H9 (cell line): ENCODE data around the gene TTC6. TPM values are rescaled to one million over a fixed set of nuclear protein-coding genes. Genes with fewer than 3 reads are reported as not detected.
A peak's percentile ranks its signal among the peaks of the same experiment; 100 is the strongest.

Experiments
- DNase-seq: peaks from one replicate; pipeline ENCODE4 v3.0.0-alpha.2; 2017
- H2AFZ ChIP-seq: one replicate; pipeline ENCODE4 v1.6.1; 2013; ENCODE audit warnings: mild to moderate bottlenecking, low read length, control low read depth, moderate library complexity
- H2AK5ac ChIP-seq: 2 replicates; pipeline ENCODE4 v1.6.1; 2013; ENCODE audit warnings: low read length, control low read depth, mixed read lengths; ENCODE audit not compliant: insufficient read length
- H2BK120ac ChIP-seq: one replicate; pipeline ENCODE4 v1.6.1; 2013; ENCODE audit warnings: low read depth, mild to moderate bottlenecking, low read length, control low read depth, inconsistent platforms; ENCODE audit not compliant: poor library complexity, severe bottlenecking
- H2BK12ac ChIP-seq: 2 replicates; pipeline ENCODE4 v1.6.1; 2013; ENCODE audit warnings: low read length, control low read depth, mixed read lengths, low read depth; ENCODE audit not compliant: insufficient read length
- H2BK15ac ChIP-seq: 2 replicates; pipeline ENCODE4 v1.6.1; 2013; ENCODE audit warnings: low read depth, low read length, control low read depth
- H2BK20ac ChIP-seq: one replicate; pipeline ENCODE4 v1.6.1; 2013; ENCODE audit warnings: low read depth, mild to moderate bottlenecking, low read length, control low read depth, inconsistent platforms; ENCODE audit not compliant: poor library complexity, severe bottlenecking
- H2BK5ac ChIP-seq: 2 replicates; pipeline ENCODE4 v1.6.1; 2013; ENCODE audit warnings: low read length, control low read depth, mixed read lengths; ENCODE audit not compliant: insufficient read length
- H3K14ac ChIP-seq: 2 replicates; pipeline ENCODE4 v1.6.1; 2013; ENCODE audit warnings: low read length, control low read depth; ENCODE audit not compliant: insufficient read depth
- H3K18ac ChIP-seq: 2 replicates; pipeline ENCODE4 v1.6.1; 2013; ENCODE audit warnings: low read depth, mild to moderate bottlenecking, mixed read lengths, low read length, control low read depth; ENCODE audit not compliant: insufficient read length
- H3K23ac ChIP-seq: 2 replicates; pipeline ENCODE4 v1.6.1; 2013; ENCODE audit warnings: low read length, control low read depth, mixed read lengths, low read depth; ENCODE audit not compliant: insufficient read length
- H3K23me2 ChIP-seq: 2 replicates; pipeline ENCODE4 v1.6.1; 2013; ENCODE audit warnings: low read depth, mild to moderate bottlenecking, mixed read lengths, low read length, control low read depth; ENCODE audit not compliant: insufficient read length, poor library complexity, severe bottlenecking
- H3K27ac ChIP-seq: 2 replicates; pipeline ENCODE4 v1.5.1; 2013; ENCODE audit warnings: low read length, control low read depth, mixed read lengths, low read depth; ENCODE audit not compliant: insufficient read length
- H3K27me3 ChIP-seq: 2 replicates; pipeline ENCODE4 v1.6.1; 2013; ENCODE audit warnings: low read length, control low read depth, inconsistent platforms; ENCODE audit not compliant: insufficient read depth
- H3K4ac ChIP-seq: 2 replicates; pipeline ENCODE4 v1.6.1; 2013; ENCODE audit warnings: low read depth, mild to moderate bottlenecking, control low read depth, inconsistent platforms, low read length, moderate library complexity
- H3K4me1 ChIP-seq: 2 replicates; pipeline ENCODE4 v1.6.1; 2013; ENCODE audit warnings: low read length, control low read depth, inconsistent platforms; ENCODE audit not compliant: insufficient read depth
- H3K4me2 ChIP-seq: 2 replicates; pipeline ENCODE4 v1.6.1; 2013; ENCODE audit warnings: low read length, control low read depth, mixed read lengths; ENCODE audit not compliant: insufficient read length, insufficient read depth
- H3K56ac ChIP-seq: 2 replicates; pipeline ENCODE4 v1.6.1; 2013; ENCODE audit warnings: low read depth, mild to moderate bottlenecking, mixed read lengths, low read length, control low read depth; ENCODE audit not compliant: insufficient read length
- H3K79me1 ChIP-seq: 2 replicates; pipeline ENCODE4 v1.6.1; 2013; ENCODE audit warnings: low read depth, mild to moderate bottlenecking, moderate library complexity, low read length, control low read depth, inconsistent platforms; ENCODE audit not compliant: insufficient read depth, poor library complexity, severe bottlenecking
- H3K79me2 ChIP-seq: 2 replicates; pipeline ENCODE4 v1.6.1; 2013; ENCODE audit warnings: low read length, control low read depth, inconsistent platforms; ENCODE audit not compliant: insufficient read depth
- H3K9ac ChIP-seq: 2 replicates; pipeline ENCODE4 v1.6.1; 2013; ENCODE audit warnings: low read length, control low read depth, mixed read lengths; ENCODE audit not compliant: insufficient read length; ENCODE audit errors: extremely low read depth
- H3K9me3 ChIP-seq: one replicate; pipeline ENCODE4 v1.6.1; 2013; ENCODE audit warnings: low read depth, low read length, inconsistent platforms; ENCODE audit not compliant: control insufficient read depth
- H3T11ph ChIP-seq: one replicate; pipeline ENCODE4 v1.6.1; 2013; ENCODE audit warnings: mild to moderate bottlenecking, low read length, control low read depth, inconsistent platforms
- H4K20me1 ChIP-seq: one replicate; pipeline ENCODE4 v1.6.1; 2013; ENCODE audit not compliant: control insufficient read depth, insufficient read length, insufficient read depth
- H4K5ac ChIP-seq: 2 replicates; pipeline ENCODE4 v1.6.1; 2013; ENCODE audit warnings: low read depth, mild to moderate bottlenecking, mixed read lengths, low read length, control low read depth; ENCODE audit not compliant: insufficient read length
- H4K8ac ChIP-seq: replicated peaks from 2 replicates; pipeline ENCODE4 v1.6.1; 2013; ENCODE audit warnings: low read length, control low read depth, mixed read lengths, low read depth; ENCODE audit not compliant: insufficient read length
- H4K91ac ChIP-seq: 2 replicates; pipeline ENCODE4 v1.6.1; 2013; ENCODE audit warnings: low read depth, mild to moderate bottlenecking, moderate library complexity, mixed read lengths, low read length, control low read depth; ENCODE audit not compliant: insufficient read length
- H3K27ac Mint-ChIP-seq, 3 experiments: 2 replicates in 2 of 3; 3 replicates in 1 of 3; pipeline ENCODE4 v1.8.0; 2020 to 2021; ENCODE audit warnings: mixed read lengths in 3 of 3, mild to moderate bottlenecking in 1 of 3, moderate library complexity in 1 of 3
- H3K27me3 Mint-ChIP-seq: 2 replicates; pipeline ENCODE4 v1.8.0; 2021; ENCODE audit warnings: low read depth, mild to moderate bottlenecking, moderate library complexity, mixed read lengths
- H3K36me3 Mint-ChIP-seq, 3 experiments: 2 replicates in 2 of 3; 3 replicates in 1 of 3; pipeline ENCODE4 v1.8.0; 2020 to 2021; ENCODE audit warnings: low read depth in 3 of 3, mixed read lengths in 3 of 3; ENCODE audit not compliant: insufficient read depth in 1 of 3
- H3K4me1 Mint-ChIP-seq, 2 experiments: 2 replicates each; pipeline ENCODE4 v1.8.0; 2020; ENCODE audit warnings: mixed read lengths in 2 of 2
- H3K4me3 Mint-ChIP-seq, 2 experiments: 2 replicates in 1 of 2; 3 replicates in 1 of 2; pipeline ENCODE4 v1.8.0; 2020 to 2021; ENCODE audit warnings: mild to moderate bottlenecking in 2 of 2, mixed read lengths in 2 of 2, moderate library complexity in 1 of 2
- H3K9me3 Mint-ChIP-seq, 2 experiments: 2 replicates in 1 of 2; 3 replicates in 1 of 2; pipeline ENCODE4 v1.8.0; 2020; ENCODE audit warnings: mild to moderate bottlenecking in 2 of 2, mixed read lengths in 2 of 2, moderate library complexity in 1 of 2
- CTCF ChIP-seq: fragments of 200-600 bp; sonication (generic); conservative IDR thresholded peaks from 3 replicates; pipeline ENCODE4 v1.8.0; 2021; ENCODE audit warnings: antibody characterized with exemption, mild to moderate bottlenecking
- WGBS: extraction: QIAGEN DNeasy Blood & Tissue Kit; methylation state at CpG from one replicate; pipeline ENCODE4 v1.1.7; 2013; ENCODE audit warnings: missing lambda C conversion rate, low lambda C conversion rate, mixed read lengths; ENCODE audit not compliant: insufficient read length; ENCODE audit errors: extremely low coverage; 5-methylcytosine and 5-hydroxymethylcytosine counted together
- total RNA-seq: library from RNA; stranded (reverse); gene quantifications from 2 replicates; pipeline ENCODE4 v1.2.1, GENCODE V29; 2021

TTC6 gene
- total RNA-seq, 1 experiment from 2014 or later = 0.24 TPM

- WGBS = no CpG with 5 or more reads among the region's 58 CpGs
- H3K36me3 Mint-ChIP-seq = no peaks in the 10 kb centered on the region; a peak in 3 of 7 replicates
- Histone ChIP-seq H4K8ac (no peak overlapping the region), H4K20me1 (peaks cover 2% of the 10 kb centered on the region), H3K9me3 (no peaks in the 10 kb centered on the region), H3K23ac (no peak overlapping the region), H2BK15ac (no peak overlapping the region), H3K4me1 (peaks cover 3% of the 10 kb centered on the region; the same call in 1 of the 2 replicates), H4K5ac (no peak overlapping the region), H3K23me2 (peaks cover 10% of the 10 kb centered on the region), H2BK5ac (no peak overlapping the region), H2BK120ac (no peak overlapping the region), H3K27ac (no peak overlapping the region), H3K79me1 (no peaks in the 10 kb centered on the region), H4K91ac (no peak overlapping the region), H3K79me2 (no peaks in the 10 kb centered on the region), H3K4me2 (peak overlapping the region; percentile 47), H3K18ac (no peak overlapping the region), H2AFZ (no peak overlapping the region), H3K27me3 (peaks cover 72% of the 10 kb centered on the region), H2BK12ac (no peak overlapping the region), H3K14ac (no peak overlapping the region), H2AK5ac (no peak overlapping the region), H3T11ph (no peak overlapping the region), H3K9ac (no peak overlapping the region), H2BK20ac (no peak overlapping the region), H3K4ac (no peak overlapping the region), H3K56ac (no peak overlapping the region)
- no peak overlapping the region for H3K27ac Mint-ChIP-seq
- DNase-seq = no peak
- peaks cover 96% of the 10 kb centered on the region for H3K27me3 Mint-ChIP-seq
- no peak; the same call in 2 of the 3 replicates for TF ChIP-seq CTCF
- H3K4me3 Mint-ChIP-seq = peak overlapping the region; percentile 39 to 72; a peak in 4 of 5 replicates
- peaks cover 0 to 5% of the 10 kb centered on the region in 2 experiments; a peak in 2 of 5 replicates for H3K9me3 Mint-ChIP-seq
- peaks cover 36 to 56% of the 10 kb centered on the region in 2 experiments for H3K4me1 Mint-ChIP-seq
These were observed 3.4 kb upstream of the TTC6 start for GRCh38 chr14:37591941-37592481.
